Ramos (cell line): ENCODE results near the gene HSPA1A.

Source experiments
- in situ Hi-C: fragments of 300-500 bp; cut with MboI; formaldehyde crosslinking; loops from one replicate; pipeline ENCODE4 v1.14.3; 2022; ENCODE audit warnings: low sequenced_read_pairs; ENCODE audit not compliant: unreplicated experiment

HSPA1A gene

GRCh38 chr6:31815025-31815838 is at the start of gene HSPA1A, which contains the start of gene HSPA1L:
Gene HSPA1A (plus strand): TSS chr6:31815543. CDS start chr6:31815757, 214 bp downstream.
Gene HSPA1L (minus strand): TSS chr6:31815283. CDS start chr6:31811972, 3,311 bp downstream.
- in situ Hi-C loops = no loop called here

GRCh38 chr6:31765559-31765909 is 49.8 kb upstream of the HSPA1A start:
- in situ Hi-C loops = no loop called here

- in situ Hi-C loops = no loop called here
These were observed 49.2 kb upstream of the HSPA1A start for GRCh38 chr6:31765910-31766794.

GRCh38 chr6:31767096-31767645 is 48.2 kb upstream of the HSPA1A start:
- in situ Hi-C loops = no loop called here

GRCh38 chr6:31768363-31769257 is 46.7 kb upstream of the HSPA1A start:
- in situ Hi-C loops = no loop called here

GRCh38 chr6:31769684-31770371 is 45.5 kb upstream of the HSPA1A start:
- in situ Hi-C loops = no loop called here

GRCh38 chr6:31770860-31771259 is 44.5 kb upstream of the HSPA1A start:
- in situ Hi-C loops = no loop called here

GRCh38 chr6:31771992-31772358 is 43.4 kb upstream of the HSPA1A start:
- in situ Hi-C loops = no loop called here

GRCh38 chr6:31775184-31775583 is 40.2 kb upstream of the HSPA1A start:
- in situ Hi-C loops = no loop called here

- in situ Hi-C loops = no loop called here
These were observed 39.5 kb upstream of the HSPA1A start for GRCh38 chr6:31775633-31776484.

- in situ Hi-C loops = no loop called here
These were observed 38.8 kb upstream of the HSPA1A start for GRCh38 chr6:31776485-31776988.

GRCh38 chr6:31776989-31777666 is 38.2 kb upstream of the HSPA1A start, which contains the start of gene VWA7:
Gene VWA7 (minus strand): TSS chr6:31777328. CDS start chr6:31776779, 549 bp downstream.
- in situ Hi-C loops = no loop called here

GRCh38 chr6:31777667-31778050 is 37.7 kb upstream of the HSPA1A start:
- in situ Hi-C loops = no loop called here

- in situ Hi-C loops = no loop called here
These were observed 37.1 kb upstream of the HSPA1A start for GRCh38 chr6:31778193-31778592.

GRCh38 chr6:31778999-31779885 is 36.1 kb upstream of the HSPA1A start:
- in situ Hi-C loops = no loop called here

GRCh38 chr6:31779908-31780307 is 35.4 kb upstream of the HSPA1A start:
- in situ Hi-C loops = no loop called here
